Glomerular visceral epithelial cell (primary cell): ENCODE results near the gene PLIN1.

Experiments
- DNase-seq: peaks from one replicate; pipeline ENCODE4 v3.0.0-alpha.2; 2016; ENCODE audit errors: extremely low spot score

PLIN1 gene

GRCh38 chr15:89627256-89627970 is 51.8 kb downstream of the PLIN1 start:
- no peak for DNase-seq

GRCh38 chr15:89625716-89626115 is 53.5 kb downstream of the PLIN1 start:
- DNase-seq: no peak

- no peak for DNase-seq
Measured at GRCh38 chr15:89623165-89623564, 56.0 kb downstream of the PLIN1 start.

- DNase-seq: no peak
Measured at GRCh38 chr15:89621547-89621946, 57.6 kb downstream of the PLIN1 start.

- DNase-seq: no peak
Measured at GRCh38 chr15:89616228-89616627, 62.9 kb downstream of the PLIN1 start.

- DNase-seq: no peak
Measured at GRCh38 chr15:89615135-89615534, 64.0 kb downstream of the PLIN1 start.
